GM23338 (cell line): ENCODE results near the gene TAF11L13. TPM values are rescaled to one million over a fixed set of nuclear protein-coding genes. Genes with fewer than 3 reads are reported as not detected.

ENCODE experiments used
- ATAC-seq: fragments of 200-7000 bp; cut with Tn5 transposase; 3 replicates; pipeline ENCODE4 v1.9.1; 2020
- DNase-seq: peaks from one replicate; pipeline ENCODE4 v3.0.0-alpha.2; 2015; ENCODE audit warnings: low spot score
- H2AFZ ChIP-seq: fragments of 200-600 bp; sonication (generic); 2 replicates; pipeline ENCODE4 v1.8.0; 2016; ENCODE audit warnings: antibody characterized with exemption, mild to moderate bottlenecking, moderate library complexity
- H3F3A ChIP-seq: fragments of 200-600 bp; sonication (generic); replicated peaks from 2 replicates; pipeline ENCODE4 v1.8.0; 2017; ENCODE audit warnings: antibody characterized with exemption, mixed run types, low read depth
- H3K27ac ChIP-seq: fragments of 200-600 bp; sonication (generic); 2 replicates; pipeline ENCODE4 v1.6.1; 2016; ENCODE audit warnings: low read depth
- H3K27me3 ChIP-seq: fragments of 200-600 bp; sonication (generic); 2 replicates; pipeline ENCODE4 v1.8.0; 2016; ENCODE audit warnings: mild to moderate bottlenecking, mixed run types, moderate library complexity; ENCODE audit not compliant: insufficient read depth
- H3K36me3 ChIP-seq: fragments of 200-600 bp; sonication (generic); 2 replicates; pipeline ENCODE4 v1.8.0; 2016; ENCODE audit warnings: mild to moderate bottlenecking; ENCODE audit not compliant: insufficient read depth
- H3K4me1 ChIP-seq: fragments of 200-600 bp; sonication (generic); 2 replicates; pipeline ENCODE4 v1.8.0; 2016; ENCODE audit warnings: mild to moderate bottlenecking, moderate library complexity; ENCODE audit not compliant: insufficient read depth
- H3K4me2 ChIP-seq: fragments of 200-600 bp; sonication (generic); 2 replicates; pipeline ENCODE4 v1.7.1; 2017; ENCODE audit warnings: mixed run types
- H3K4me3 ChIP-seq: fragments of 200-600 bp; sonication (generic); 2 replicates; pipeline ENCODE4 v1.6.1; 2016; ENCODE audit warnings: mixed run types
- H3K79me2 ChIP-seq: fragments of 200-600 bp; sonication (generic); replicated peaks from 2 replicates; pipeline ENCODE4 v1.8.0; 2017; ENCODE audit warnings: mild to moderate bottlenecking; ENCODE audit not compliant: insufficient read depth
- H3K9me2 ChIP-seq: fragments of 200-600 bp; sonication (generic); 2 replicates; pipeline ENCODE4 v1.8.0; 2017; ENCODE audit not compliant: insufficient read depth
- H4K20me1 ChIP-seq: fragments of 200-600 bp; sonication (generic); replicated peaks from 2 replicates; pipeline ENCODE4 v1.8.0; 2017; ENCODE audit warnings: mild to moderate bottlenecking; ENCODE audit not compliant: insufficient read depth
- H3K27ac Mint-ChIP-seq: 2 replicates; pipeline ENCODE4 v1.8.0; 2020; ENCODE audit warnings: inconsistent platforms, mild to moderate bottlenecking, moderate library complexity, mixed read lengths
- H3K27me3 Mint-ChIP-seq: 3 replicates; pipeline ENCODE4 v1.8.0; 2022; ENCODE audit warnings: low read depth, mild to moderate bottlenecking, moderate library complexity, mixed read lengths, inconsistent platforms; ENCODE audit not compliant: insufficient read depth, poor library complexity
- H3K36me3 Mint-ChIP-seq: 3 replicates; pipeline ENCODE4 v1.8.0; 2021; ENCODE audit warnings: low read depth, mild to moderate bottlenecking, inconsistent platforms, moderate library complexity, mixed read lengths
- H3K4me1 Mint-ChIP-seq: 3 replicates; pipeline ENCODE4 v1.8.0; 2020; ENCODE audit warnings: mild to moderate bottlenecking, inconsistent platforms, mixed read lengths
- H3K4me3 Mint-ChIP-seq: 3 replicates; pipeline ENCODE4 v1.8.0; 2021; ENCODE audit warnings: moderate library complexity, mild to moderate bottlenecking, inconsistent platforms, mixed read lengths
- H3K9me3 Mint-ChIP-seq: 3 replicates; pipeline ENCODE4 v1.8.0; 2020; ENCODE audit warnings: moderate library complexity, mild to moderate bottlenecking, inconsistent platforms, mixed read lengths
- CREB1 ChIP-seq: fragments of 250-450 bp; sonication (Bioruptor Pico); IDR thresholded peaks from 2 replicates; pipeline ENCODE4 v1.5.0; 2020; ENCODE audit warnings: low read depth, mild to moderate bottlenecking, moderate library complexity
- EZH2 ChIP-seq: fragments of 200-600 bp; sonication (generic); IDR thresholded peaks from one replicate; pipeline ENCODE4 v1.8.0; 2017; ENCODE audit warnings: antibody characterized with exemption, mild to moderate bottlenecking, low read depth; ENCODE audit not compliant: unreplicated experiment
- EZH2phosphoT487 ChIP-seq: fragments of 200-600 bp; sonication (generic); IDR thresholded peaks from one replicate; pipeline ENCODE4 v1.8.1; 2018; ENCODE audit warnings: antibody characterized with exemption; ENCODE audit not compliant: unreplicated experiment
- JUNB ChIP-seq: IDR thresholded peaks from one replicate; pipeline ENCODE4 v1.6.1; 2016; ENCODE audit warnings: antibody characterized with exemption; ENCODE audit not compliant: unreplicated experiment
- NANOG ChIP-seq: IDR thresholded peaks from 2 replicates; pipeline ENCODE4 v1.6.1; 2016; ENCODE audit warnings: antibody characterized with exemption, borderline replicate concordance
- POLR2AphosphoS5 ChIP-seq: IDR thresholded peaks from 2 replicates; pipeline ENCODE4 v1.6.1; 2016; ENCODE audit warnings: antibody characterized with exemption, low read depth
- STAT1 ChIP-seq: IDR thresholded peaks from one replicate; pipeline ENCODE4 v1.6.1; 2016; ENCODE audit warnings: antibody characterized with exemption; ENCODE audit not compliant: unreplicated experiment
- ZNF114 ChIP-seq: fragments of 250-450 bp; sonication (Bioruptor Pico); IDR thresholded peaks from 2 replicates; pipeline ENCODE4 v1.5.0; 2020; ENCODE audit warnings: mild to moderate bottlenecking, moderate library complexity
- ZNF331 ChIP-seq: fragments of 250-450 bp; sonication (Bioruptor Pico); IDR thresholded peaks from 2 replicates; pipeline ENCODE4 v1.5.0; 2020; ENCODE audit warnings: low read depth, mild to moderate bottlenecking, moderate library complexity
- polyA plus RNA-seq: library from polyadenylated mRNA; unstranded; fragments of >200 nt; fragmentation: Nextera tagmentation; extraction: Ambion mirVana; gene quantifications from 2 replicates; pipeline ENCODE4 v1.2.1, GENCODE V29; 2016
- total RNA-seq: library from RNA; depleted of rRNA; stranded (reverse); fragments of >200 nt; shearing (Covaris generic); gene quantifications from 2 replicates; pipeline ENCODE4 v1.2.3, GENCODE V29; 2014
- TF ChIP-seq, protein P1 (sequence below): fragments of 250-450 bp; sonication (Bioruptor Pico); IDR thresholded peaks from 2 replicates; pipeline ENCODE4 v1.5.0; 2020; ENCODE audit warnings: mild to moderate bottlenecking, moderate library complexity
- TF ChIP-seq, protein P2 (sequence below): IDR thresholded peaks from 2 replicates; pipeline ENCODE4 v1.6.1; 2016; ENCODE audit warnings: antibody characterized with exemption
- TF ChIP-seq, protein P3 (sequence below): IDR thresholded peaks from one replicate; pipeline ENCODE4 v1.6.1; 2018; ENCODE audit warnings: antibody characterized with exemption; ENCODE audit not compliant: unreplicated experiment
- TF ChIP-seq, protein P4 (sequence below), 2 experiments: fragments of 200-600 bp in 1 of 2; sonication (generic) in 1 of 2; conservative IDR thresholded peaks; 2 replicates each; pipeline versions ENCODE4 v1.5.1 to v1.6.1; 2016 to 2017; ENCODE audit warnings: antibody characterized with exemption in 2 of 2, low read depth in 2 of 2, mild to moderate bottlenecking in 2 of 2, moderate library complexity in 1 of 2

The TAF11L13 gene
- total and polyA plus RNA-seq, 2 experiments from 2014 or later, result not detected

DNA sequence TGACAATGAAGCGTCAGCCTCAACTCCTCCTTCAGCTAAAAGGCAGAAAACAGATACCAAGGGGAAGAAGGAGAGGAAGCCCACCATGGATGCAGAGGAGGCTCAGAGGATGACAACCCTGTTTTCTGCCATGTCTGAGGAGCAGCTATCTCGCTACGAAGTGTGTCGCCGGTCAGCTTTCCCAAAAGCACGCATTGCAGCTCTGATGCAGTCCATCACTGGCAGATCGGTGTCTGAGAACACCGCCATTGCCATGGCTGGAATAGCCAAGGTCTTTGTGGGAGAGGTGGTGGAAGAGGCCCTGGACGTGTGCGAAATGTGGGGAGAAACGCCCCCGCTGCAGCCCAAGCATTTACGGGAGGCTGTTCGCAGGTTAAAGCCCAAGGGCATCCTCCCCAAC is 26.9 kb upstream of the TAF11L13 start:
- Histone ChIP-seq H3F3A (no peaks in the 10 kb centered on the region), H3K4me2 (no peak overlapping the region), H3K4me1 (no peaks in the 10 kb centered on the region), H3K4me3 (no peak overlapping the region), H3K27ac (no peak overlapping the region), H3K9me2 (no peaks in the 10 kb centered on the region), H3K79me2 (no peaks in the 10 kb centered on the region), H4K20me1 (no peaks in the 10 kb centered on the region), H3K27me3 (no peaks in the 10 kb centered on the region), H3K36me3 (no peaks in the 10 kb centered on the region), H2AFZ (no peak overlapping the region)
- H3K9me3 Mint-ChIP-seq, result peaks cover 2% of the 10 kb centered on the region; the same call in 1 of the 3 replicates
- ATAC-seq, result no peak
- no peaks in the 10 kb centered on the region for H3K36me3 Mint-ChIP-seq
- TF ChIP-seq EZH2phosphoT487, result no peak
- TF ChIP-seq STAT1, result no peak
- TF ChIP-seq, protein P1, sequence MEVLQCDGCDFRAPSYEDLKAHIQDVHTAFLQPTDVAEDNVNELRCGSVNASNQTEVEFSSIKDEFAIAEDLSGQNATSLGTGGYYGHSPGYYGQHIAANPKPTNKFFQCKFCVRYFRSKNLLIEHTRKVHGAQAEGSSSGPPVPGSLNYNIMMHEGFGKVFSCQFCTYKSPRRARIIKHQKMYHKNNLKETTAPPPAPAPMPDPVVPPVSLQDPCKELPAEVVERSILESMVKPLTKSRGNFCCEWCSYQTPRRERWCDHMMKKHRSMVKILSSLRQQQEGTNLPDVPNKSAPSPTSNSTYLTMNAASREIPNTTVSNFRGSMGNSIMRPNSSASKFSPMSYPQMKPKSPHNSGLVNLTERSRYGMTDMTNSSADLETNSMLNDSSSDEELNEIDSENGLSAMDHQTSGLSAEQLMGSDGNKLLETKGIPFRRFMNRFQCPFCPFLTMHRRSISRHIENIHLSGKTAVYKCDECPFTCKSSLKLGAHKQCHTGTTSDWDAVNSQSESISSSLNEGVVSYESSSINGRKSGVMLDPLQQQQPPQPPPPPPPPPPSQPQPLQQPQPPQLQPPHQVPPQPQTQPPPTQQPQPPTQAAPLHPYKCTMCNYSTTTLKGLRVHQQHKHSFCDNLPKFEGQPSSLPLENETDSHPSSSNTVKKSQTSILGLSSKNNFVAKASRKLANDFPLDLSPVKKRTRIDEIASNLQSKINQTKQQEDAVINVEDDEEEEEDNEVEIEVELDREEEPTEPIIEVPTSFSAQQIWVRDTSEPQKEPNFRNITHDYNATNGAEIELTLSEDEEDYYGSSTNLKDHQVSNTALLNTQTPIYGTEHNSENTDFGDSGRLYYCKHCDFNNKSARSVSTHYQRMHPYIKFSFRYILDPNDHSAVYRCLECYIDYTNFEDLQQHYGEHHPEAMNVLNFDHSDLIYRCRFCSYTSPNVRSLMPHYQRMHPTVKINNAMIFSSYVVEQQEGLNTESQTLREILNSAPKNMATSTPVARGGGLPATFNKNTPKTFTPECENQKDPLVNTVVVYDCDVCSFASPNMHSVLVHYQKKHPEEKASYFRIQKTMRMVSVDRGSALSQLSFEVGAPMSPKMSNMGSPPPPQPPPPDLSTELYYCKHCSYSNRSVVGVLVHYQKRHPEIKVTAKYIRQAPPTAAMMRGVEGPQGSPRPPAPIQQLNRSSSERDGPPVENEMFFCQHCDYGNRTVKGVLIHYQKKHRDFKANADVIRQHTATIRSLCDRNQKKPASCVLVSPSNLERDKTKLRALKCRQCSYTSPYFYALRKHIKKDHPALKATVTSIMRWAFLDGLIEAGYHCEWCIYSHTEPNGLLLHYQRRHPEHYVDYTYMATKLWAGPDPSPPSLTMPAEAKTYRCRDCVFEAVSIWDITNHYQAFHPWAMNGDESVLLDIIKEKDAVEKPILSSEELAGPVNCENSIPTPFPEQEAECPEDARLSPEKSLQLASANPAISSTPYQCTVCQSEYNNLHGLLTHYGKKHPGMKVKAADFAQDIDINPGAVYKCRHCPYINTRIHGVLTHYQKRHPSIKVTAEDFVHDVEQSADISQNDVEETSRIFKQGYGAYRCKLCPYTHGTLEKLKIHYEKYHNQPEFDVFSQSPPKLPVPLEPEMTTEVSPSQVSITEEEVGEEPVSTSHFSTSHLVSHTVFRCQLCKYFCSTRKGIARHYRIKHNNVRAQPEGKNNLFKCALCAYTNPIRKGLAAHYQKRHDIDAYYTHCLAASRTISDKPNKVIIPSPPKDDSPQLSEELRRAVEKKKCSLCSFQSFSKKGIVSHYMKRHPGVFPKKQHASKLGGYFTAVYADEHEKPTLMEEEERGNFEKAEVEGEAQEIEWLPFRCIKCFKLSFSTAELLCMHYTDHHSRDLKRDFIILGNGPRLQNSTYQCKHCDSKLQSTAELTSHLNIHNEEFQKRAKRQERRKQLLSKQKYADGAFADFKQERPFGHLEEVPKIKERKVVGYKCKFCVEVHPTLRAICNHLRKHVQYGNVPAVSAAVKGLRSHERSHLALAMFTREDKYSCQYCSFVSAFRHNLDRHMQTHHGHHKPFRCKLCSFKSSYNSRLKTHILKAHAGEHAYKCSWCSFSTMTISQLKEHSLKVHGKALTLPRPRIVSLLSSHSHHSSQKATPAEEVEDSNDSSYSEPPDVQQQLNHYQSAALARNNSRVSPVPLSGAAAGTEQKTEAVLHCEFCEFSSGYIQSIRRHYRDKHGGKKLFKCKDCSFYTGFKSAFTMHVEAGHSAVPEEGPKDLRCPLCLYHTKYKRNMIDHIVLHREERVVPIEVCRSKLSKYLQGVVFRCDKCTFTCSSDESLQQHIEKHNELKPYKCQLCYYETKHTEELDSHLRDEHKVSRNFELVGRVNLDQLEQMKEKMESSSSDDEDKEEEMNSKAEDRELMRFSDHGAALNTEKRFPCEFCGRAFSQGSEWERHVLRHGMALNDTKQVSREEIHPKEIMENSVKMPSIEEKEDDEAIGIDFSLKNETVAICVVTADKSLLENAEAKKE, result no peak
- no peak for TF ChIP-seq JUNB
- no peak for TF ChIP-seq ZNF331 (CRISPR knock-in tag)
- TF ChIP-seq ZNF114 (CRISPR knock-in tag), result no peak
- no peak for TF ChIP-seq CREB1 (CRISPR knock-in tag)
- TF ChIP-seq EZH2, result no peak
- no peak for TF ChIP-seq NANOG
- TF ChIP-seq, protein P2, sequence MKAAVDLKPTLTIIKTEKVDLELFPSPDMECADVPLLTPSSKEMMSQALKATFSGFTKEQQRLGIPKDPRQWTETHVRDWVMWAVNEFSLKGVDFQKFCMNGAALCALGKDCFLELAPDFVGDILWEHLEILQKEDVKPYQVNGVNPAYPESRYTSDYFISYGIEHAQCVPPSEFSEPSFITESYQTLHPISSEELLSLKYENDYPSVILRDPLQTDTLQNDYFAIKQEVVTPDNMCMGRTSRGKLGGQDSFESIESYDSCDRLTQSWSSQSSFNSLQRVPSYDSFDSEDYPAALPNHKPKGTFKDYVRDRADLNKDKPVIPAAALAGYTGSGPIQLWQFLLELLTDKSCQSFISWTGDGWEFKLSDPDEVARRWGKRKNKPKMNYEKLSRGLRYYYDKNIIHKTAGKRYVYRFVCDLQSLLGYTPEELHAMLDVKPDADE, result no peak
- no peak for TF ChIP-seq POLR2AphosphoS5
- TF ChIP-seq, protein P3, sequence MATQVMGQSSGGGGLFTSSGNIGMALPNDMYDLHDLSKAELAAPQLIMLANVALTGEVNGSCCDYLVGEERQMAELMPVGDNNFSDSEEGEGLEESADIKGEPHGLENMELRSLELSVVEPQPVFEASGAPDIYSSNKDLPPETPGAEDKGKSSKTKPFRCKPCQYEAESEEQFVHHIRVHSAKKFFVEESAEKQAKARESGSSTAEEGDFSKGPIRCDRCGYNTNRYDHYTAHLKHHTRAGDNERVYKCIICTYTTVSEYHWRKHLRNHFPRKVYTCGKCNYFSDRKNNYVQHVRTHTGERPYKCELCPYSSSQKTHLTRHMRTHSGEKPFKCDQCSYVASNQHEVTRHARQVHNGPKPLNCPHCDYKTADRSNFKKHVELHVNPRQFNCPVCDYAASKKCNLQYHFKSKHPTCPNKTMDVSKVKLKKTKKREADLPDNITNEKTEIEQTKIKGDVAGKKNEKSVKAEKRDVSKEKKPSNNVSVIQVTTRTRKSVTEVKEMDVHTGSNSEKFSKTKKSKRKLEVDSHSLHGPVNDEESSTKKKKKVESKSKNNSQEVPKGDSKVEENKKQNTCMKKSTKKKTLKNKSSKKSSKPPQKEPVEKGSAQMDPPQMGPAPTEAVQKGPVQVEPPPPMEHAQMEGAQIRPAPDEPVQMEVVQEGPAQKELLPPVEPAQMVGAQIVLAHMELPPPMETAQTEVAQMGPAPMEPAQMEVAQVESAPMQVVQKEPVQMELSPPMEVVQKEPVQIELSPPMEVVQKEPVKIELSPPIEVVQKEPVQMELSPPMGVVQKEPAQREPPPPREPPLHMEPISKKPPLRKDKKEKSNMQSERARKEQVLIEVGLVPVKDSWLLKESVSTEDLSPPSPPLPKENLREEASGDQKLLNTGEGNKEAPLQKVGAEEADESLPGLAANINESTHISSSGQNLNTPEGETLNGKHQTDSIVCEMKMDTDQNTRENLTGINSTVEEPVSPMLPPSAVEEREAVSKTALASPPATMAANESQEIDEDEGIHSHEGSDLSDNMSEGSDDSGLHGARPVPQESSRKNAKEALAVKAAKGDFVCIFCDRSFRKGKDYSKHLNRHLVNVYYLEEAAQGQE, result no peak
- TF ChIP-seq, protein P4, sequence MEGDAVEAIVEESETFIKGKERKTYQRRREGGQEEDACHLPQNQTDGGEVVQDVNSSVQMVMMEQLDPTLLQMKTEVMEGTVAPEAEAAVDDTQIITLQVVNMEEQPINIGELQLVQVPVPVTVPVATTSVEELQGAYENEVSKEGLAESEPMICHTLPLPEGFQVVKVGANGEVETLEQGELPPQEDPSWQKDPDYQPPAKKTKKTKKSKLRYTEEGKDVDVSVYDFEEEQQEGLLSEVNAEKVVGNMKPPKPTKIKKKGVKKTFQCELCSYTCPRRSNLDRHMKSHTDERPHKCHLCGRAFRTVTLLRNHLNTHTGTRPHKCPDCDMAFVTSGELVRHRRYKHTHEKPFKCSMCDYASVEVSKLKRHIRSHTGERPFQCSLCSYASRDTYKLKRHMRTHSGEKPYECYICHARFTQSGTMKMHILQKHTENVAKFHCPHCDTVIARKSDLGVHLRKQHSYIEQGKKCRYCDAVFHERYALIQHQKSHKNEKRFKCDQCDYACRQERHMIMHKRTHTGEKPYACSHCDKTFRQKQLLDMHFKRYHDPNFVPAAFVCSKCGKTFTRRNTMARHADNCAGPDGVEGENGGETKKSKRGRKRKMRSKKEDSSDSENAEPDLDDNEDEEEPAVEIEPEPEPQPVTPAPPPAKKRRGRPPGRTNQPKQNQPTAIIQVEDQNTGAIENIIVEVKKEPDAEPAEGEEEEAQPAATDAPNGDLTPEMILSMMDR (conservative IDR thresholded peaks at IDR 0.05; ENCODE audit: low read depth in 2 of 2), result no peak
- H3K27me3 Mint-ChIP-seq, result peaks cover 2% of the 10 kb centered on the region
- H3K4me1 Mint-ChIP-seq, result no peaks in the 10 kb centered on the region; the same call in 2 of the 3 replicates
- H3K27ac Mint-ChIP-seq, result no peak overlapping the region
- H3K4me3 Mint-ChIP-seq, result no peak overlapping the region
- no peak for DNase-seq
